Neural cell (in vitro differentiated cells): Measurements from ENCODE around the gene NCK1. TPM values are rescaled to one million over a fixed set of nuclear protein-coding genes. Genes with fewer than 3 reads are reported as not detected.
"Not testable (repeated sequence)": the region's sequence is repeated elsewhere in the genome, so short reads cannot be mapped to it uniquely, and the experiment has no call there.

ENCODE experiments used
- H2AFZ ChIP-seq: fragments of 200-600, 300-800 bp; sonication (generic), shearing (Covaris generic); 2 replicates; pipeline ENCODE4 v1.6.0; 2014; ENCODE audit warnings: low read depth, mild to moderate bottlenecking, antibody characterized with exemption, low read length, moderate library complexity
- H3F3A ChIP-seq: fragments of 200-600 bp; shearing (Covaris generic); 2 replicates; pipeline ENCODE4 v1.6.1; 2016; ENCODE audit warnings: mild to moderate bottlenecking, moderate library complexity, mixed read lengths, antibody characterized with exemption, low read length; ENCODE audit not compliant: insufficient read depth, poor library complexity, severe bottlenecking
- H3K27ac ChIP-seq: fragments of 200-600, 300-800 bp; sonication (generic), shearing (Covaris generic); 2 replicates; pipeline ENCODE4 v1.5.1; 2014; ENCODE audit warnings: mild to moderate bottlenecking, low read length, moderate library complexity
- H3K27me3 ChIP-seq: fragments of 300-800, 200-600 bp; sonication (generic), shearing (Covaris generic); 2 replicates; pipeline ENCODE4 v1.6.0; 2014; ENCODE audit warnings: mild to moderate bottlenecking, low read depth, low read length, moderate library complexity; ENCODE audit not compliant: insufficient read depth
- H3K36me3 ChIP-seq: fragments of 300-800, 200-600 bp; sonication (generic), shearing (Covaris generic); 2 replicates; pipeline ENCODE4 v1.5.1; 2014; ENCODE audit warnings: mild to moderate bottlenecking, antibody characterized with exemption, low read length, moderate library complexity; ENCODE audit not compliant: insufficient read depth
- H3K4me2 ChIP-seq: fragments of 300-800, 200-600 bp; sonication (generic), shearing (Covaris generic); 2 replicates; pipeline ENCODE4 v1.6.0; 2014; ENCODE audit warnings: mild to moderate bottlenecking, low read length
- H3K4me3 ChIP-seq: fragments of 300-800, 200-600 bp; sonication (generic), shearing (Covaris generic); 2 replicates; pipeline ENCODE4 v1.5.1; 2014; ENCODE audit warnings: mild to moderate bottlenecking, low read length, moderate library complexity
- H3K79me2 ChIP-seq: fragments of 200-600 bp; shearing (Covaris generic); replicated peaks from 2 replicates; pipeline ENCODE4 v1.6.0; 2014; ENCODE audit warnings: mild to moderate bottlenecking, low read length, moderate library complexity; ENCODE audit not compliant: insufficient read depth
- H3K9ac ChIP-seq: fragments of 300-800, 200-600 bp; sonication (generic), shearing (Covaris generic); 2 replicates; pipeline ENCODE4 v1.6.1; 2016; ENCODE audit warnings: mild to moderate bottlenecking, low read length, mixed read lengths
- H3K9me2 ChIP-seq: fragments of 200-600 bp; shearing (Covaris generic); 2 replicates; pipeline ENCODE4 v1.6.1; 2016; ENCODE audit warnings: mild to moderate bottlenecking, low read length, mixed read lengths; ENCODE audit not compliant: insufficient read depth
- H3K9me3 ChIP-seq: fragments of 200-600, 300-800 bp; sonication (generic), shearing (Covaris generic); 2 replicates; pipeline ENCODE4 v1.6.1; 2016; ENCODE audit warnings: mild to moderate bottlenecking, mixed run types, low read length, moderate library complexity, mixed read lengths
- H4K20me1 ChIP-seq: fragments of 200-600 bp; shearing (Covaris generic); 2 replicates; pipeline ENCODE4 v1.6.1; 2016; ENCODE audit warnings: mild to moderate bottlenecking, mixed run types; ENCODE audit not compliant: insufficient read depth
- CTCF ChIP-seq: fragments of 450-650 bp; IDR thresholded peaks from 2 replicates; pipeline ENCODE4 v1.5.1; 2014; ENCODE audit warnings: antibody characterized with exemption, mild to moderate bottlenecking, moderate library complexity; ENCODE audit not compliant: poor library complexity, severe bottlenecking
- EP300 ChIP-seq: fragments of 450-650 bp; conservative IDR thresholded peaks from 2 replicates; pipeline ENCODE4 v1.6.1; 2014; ENCODE audit warnings: antibody characterized with exemption, mild to moderate bottlenecking, moderate library complexity; ENCODE audit not compliant: poor library complexity, severe bottlenecking
- EZH2 ChIP-seq: fragments of 200-600, 300-800 bp; shearing (Covaris generic), sonication (generic); IDR thresholded peaks from 2 replicates; pipeline ENCODE4 v1.6.1; 2014; ENCODE audit warnings: antibody characterized with exemption, low read length, borderline replicate concordance, mild to moderate bottlenecking; ENCODE audit not compliant: insufficient read depth, poor library complexity, severe bottlenecking
- MXI1 ChIP-seq: fragments of 450-650 bp; conservative IDR thresholded peaks from 2 replicates; pipeline ENCODE4 v1.6.1; 2014; ENCODE audit warnings: antibody characterized with exemption, mild to moderate bottlenecking; ENCODE audit not compliant: poor library complexity, severe bottlenecking
- POLR2AphosphoS5 ChIP-seq: IDR thresholded peaks from 2 replicates; pipeline ENCODE4 v1.6.1; 2012
- RAD21 ChIP-seq: fragments of 450-650 bp; conservative IDR thresholded peaks from 2 replicates; pipeline ENCODE4 v1.6.1; 2014; ENCODE audit warnings: antibody characterized with exemption, mild to moderate bottlenecking, moderate library complexity
- REST ChIP-seq: IDR thresholded peaks from 2 replicates; pipeline ENCODE4 v1.6.1; 2012; ENCODE audit warnings: borderline replicate concordance
- SMC3 ChIP-seq: fragments of 450-650 bp; conservative IDR thresholded peaks from 2 replicates; pipeline ENCODE4 v1.6.1; 2014; ENCODE audit warnings: antibody characterized with exemption, mild to moderate bottlenecking, moderate library complexity; ENCODE audit not compliant: poor library complexity
- TAF1 ChIP-seq: IDR thresholded peaks from 2 replicates; pipeline ENCODE4 v1.6.1; 2012; ENCODE audit warnings: low read depth
- polyA plus RNA-seq: library from polyadenylated mRNA; depleted of rRNA; stranded (reverse); fragments of >200 nt; gene quantifications from 2 replicates; pipeline ENCODE4 v1.2.3, GENCODE V29; 2014

Gene NCK1
- polyA plus RNA-seq, 1 donor from 2014 or later, result 21.5 TPM

GRCh38 chr3:136879510-136879909, 17.5 kb downstream of the NCK1 start:
- not testable (repeated sequence) for H2AFZ ChIP-seq, H3K9me2 ChIP-seq, H3K4me2 ChIP-seq, H3K4me3 ChIP-seq, H3K36me3 ChIP-seq, H3K27ac ChIP-seq, H3K27me3 ChIP-seq, H4K20me1 ChIP-seq, H3F3A ChIP-seq, H3K9ac ChIP-seq, H3K9me3 ChIP-seq
- peaks cover 13% of the 10 kb centered on the region for H3K79me2 ChIP-seq

- H4K20me1 ChIP-seq, result no peaks in the 10 kb centered on the region
- peaks cover 27% of the 10 kb centered on the region for H3K79me2 ChIP-seq
- H3K4me3 ChIP-seq, result no peak overlapping the region
- TF ChIP-seq CTCF (no peak), TAF1 (no peak)
- H3K9ac ChIP-seq, result no peak overlapping the region
- no peaks in the 10 kb centered on the region for H3K9me2 ChIP-seq
- H3K27me3 ChIP-seq, result no peaks in the 10 kb centered on the region
- H3F3A ChIP-seq, result no peaks in the 10 kb centered on the region
- no peak overlapping the region for H3K4me2 ChIP-seq
- H3K27ac ChIP-seq, result no peak overlapping the region
- no peaks in the 10 kb centered on the region for H3K36me3 ChIP-seq
- no peak overlapping the region for H2AFZ ChIP-seq
- no peaks in the 10 kb centered on the region for H3K9me3 ChIP-seq
Measured at GRCh38 chr3:136882571-136882970, 20.6 kb downstream of the NCK1 start.

- Histone ChIP-seq H3K9me2 (no peaks in the 10 kb centered on the region), H3K9ac (no peak overlapping the region), H3F3A (no peaks in the 10 kb centered on the region), H3K9me3 (no peaks in the 10 kb centered on the region), H4K20me1 (no peaks in the 10 kb centered on the region), H3K79me2 (peaks cover 19% of the 10 kb centered on the region), H2AFZ (no peak overlapping the region), H3K4me3 (no peak overlapping the region), H3K36me3 (no peaks in the 10 kb centered on the region), H3K27ac (no peak overlapping the region), H3K4me2 (no peak overlapping the region), H3K27me3 (no peaks in the 10 kb centered on the region)
- TF ChIP-seq MXI1 (no peak), EP300 (no peak), EZH2 (no peak), TAF1 (no peak), REST (no peak), RAD21 (no peak), SMC3 (no peak), CTCF (no peak), POLR2AphosphoS5 (no peak)
Measured at GRCh38 chr3:136883967-136884720, 22.1 kb downstream of the NCK1 start.
